ENCODE results near the gene STPG3. TPM values are rescaled to one million over a fixed set of nuclear protein-coding genes. Genes with fewer than 3 reads are reported as not detected.

Gene STPG3
- total and polyA plus RNA-seq, 2 of the 13 experiments (the other 11 are each of a cell fraction or from before 2014, with no cell fraction given), result not detected

GRCh38 chr9:137205126-137206069 lies 45.7 kb upstream of the STPG3 start, which contains the start of the genes NDOR1 and TMEM203 (continued):
- TF ChIP-seq, protein P1, sequence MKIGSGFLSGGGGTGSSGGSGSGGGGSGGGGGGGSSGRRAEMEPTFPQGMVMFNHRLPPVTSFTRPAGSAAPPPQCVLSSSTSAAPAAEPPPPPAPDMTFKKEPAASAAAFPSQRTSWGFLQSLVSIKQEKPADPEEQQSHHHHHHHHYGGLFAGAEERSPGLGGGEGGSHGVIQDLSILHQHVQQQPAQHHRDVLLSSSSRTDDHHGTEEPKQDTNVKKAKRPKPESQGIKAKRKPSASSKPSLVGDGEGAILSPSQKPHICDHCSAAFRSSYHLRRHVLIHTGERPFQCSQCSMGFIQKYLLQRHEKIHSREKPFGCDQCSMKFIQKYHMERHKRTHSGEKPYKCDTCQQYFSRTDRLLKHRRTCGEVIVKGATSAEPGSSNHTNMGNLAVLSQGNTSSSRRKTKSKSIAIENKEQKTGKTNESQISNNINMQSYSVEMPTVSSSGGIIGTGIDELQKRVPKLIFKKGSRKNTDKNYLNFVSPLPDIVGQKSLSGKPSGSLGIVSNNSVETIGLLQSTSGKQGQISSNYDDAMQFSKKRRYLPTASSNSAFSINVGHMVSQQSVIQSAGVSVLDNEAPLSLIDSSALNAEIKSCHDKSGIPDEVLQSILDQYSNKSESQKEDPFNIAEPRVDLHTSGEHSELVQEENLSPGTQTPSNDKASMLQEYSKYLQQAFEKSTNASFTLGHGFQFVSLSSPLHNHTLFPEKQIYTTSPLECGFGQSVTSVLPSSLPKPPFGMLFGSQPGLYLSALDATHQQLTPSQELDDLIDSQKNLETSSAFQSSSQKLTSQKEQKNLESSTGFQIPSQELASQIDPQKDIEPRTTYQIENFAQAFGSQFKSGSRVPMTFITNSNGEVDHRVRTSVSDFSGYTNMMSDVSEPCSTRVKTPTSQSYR (CRISPR knock-in tag; IDR thresholded peaks at IDR 0.05; ENCODE audit: borderline replicate concordance), result peak; percentile 47; the same call in 1 of the 2 replicates
- TF ChIP-seq KLF15 (CRISPR knock-in tag; IDR thresholded peaks at IDR 0.05; ENCODE audit: borderline replicate concordance) (no peak), SUZ12 (IDR thresholded peaks at IDR 0.05; ENCODE audit: low read depth, low read length) (no peak), MAX (IDR thresholded peaks at IDR 0.05) (peak; percentile 89), ZSCAN9 (CRISPR knock-in tag; IDR thresholded peaks at IDR 0.05; ENCODE audit: borderline replicate concordance) (no peak; the same call in 1 of the 2 replicates), ZBED4 (CRISPR knock-in tag; IDR thresholded peaks at IDR 0.05; ENCODE audit: borderline replicate concordance) (peak; percentile 19; the same call in 1 of the 2 replicates), KLF6 (CRISPR knock-in tag; IDR thresholded peaks at IDR 0.05) (peak; percentile 52; the same call in 1 of the 2 replicates), ZFX (CRISPR knock-in tag; IDR thresholded peaks at IDR 0.05; ENCODE audit: low read depth) (peak; percentile 94), ZMAT3 (CRISPR knock-in tag; conservative IDR thresholded peaks at IDR 0.05) (no peak), SMAD3 (CRISPR knock-in tag; IDR thresholded peaks at IDR 0.05) (0 out of 2 replicates have a peak, but pooled peaks have one; percentile 72), ZFY (CRISPR knock-in tag; IDR thresholded peaks at IDR 0.05) (peak; percentile 94), SP140L (CRISPR knock-in tag; IDR thresholded peaks at IDR 0.05; ENCODE audit: borderline replicate concordance) (no peak), ASH2L (IDR thresholded peaks at IDR 0.05; ENCODE audit: insufficient read length, low read depth, low read length) (peak; percentile 70), ZNF557 (CRISPR knock-in tag; IDR thresholded peaks at IDR 0.05) (no peak)
- TF ChIP-seq, protein P2, sequence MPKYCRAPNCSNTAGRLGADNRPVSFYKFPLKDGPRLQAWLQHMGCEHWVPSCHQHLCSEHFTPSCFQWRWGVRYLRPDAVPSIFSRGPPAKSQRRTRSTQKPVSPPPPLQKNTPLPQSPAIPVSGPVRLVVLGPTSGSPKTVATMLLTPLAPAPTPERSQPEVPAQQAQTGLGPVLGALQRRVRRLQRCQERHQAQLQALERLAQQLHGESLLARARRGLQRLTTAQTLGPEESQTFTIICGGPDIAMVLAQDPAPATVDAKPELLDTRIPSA (CRISPR knock-in tag; IDR thresholded peaks at IDR 0.05; ENCODE audit: borderline replicate concordance), result no peak
- TF ChIP-seq, protein P3, sequence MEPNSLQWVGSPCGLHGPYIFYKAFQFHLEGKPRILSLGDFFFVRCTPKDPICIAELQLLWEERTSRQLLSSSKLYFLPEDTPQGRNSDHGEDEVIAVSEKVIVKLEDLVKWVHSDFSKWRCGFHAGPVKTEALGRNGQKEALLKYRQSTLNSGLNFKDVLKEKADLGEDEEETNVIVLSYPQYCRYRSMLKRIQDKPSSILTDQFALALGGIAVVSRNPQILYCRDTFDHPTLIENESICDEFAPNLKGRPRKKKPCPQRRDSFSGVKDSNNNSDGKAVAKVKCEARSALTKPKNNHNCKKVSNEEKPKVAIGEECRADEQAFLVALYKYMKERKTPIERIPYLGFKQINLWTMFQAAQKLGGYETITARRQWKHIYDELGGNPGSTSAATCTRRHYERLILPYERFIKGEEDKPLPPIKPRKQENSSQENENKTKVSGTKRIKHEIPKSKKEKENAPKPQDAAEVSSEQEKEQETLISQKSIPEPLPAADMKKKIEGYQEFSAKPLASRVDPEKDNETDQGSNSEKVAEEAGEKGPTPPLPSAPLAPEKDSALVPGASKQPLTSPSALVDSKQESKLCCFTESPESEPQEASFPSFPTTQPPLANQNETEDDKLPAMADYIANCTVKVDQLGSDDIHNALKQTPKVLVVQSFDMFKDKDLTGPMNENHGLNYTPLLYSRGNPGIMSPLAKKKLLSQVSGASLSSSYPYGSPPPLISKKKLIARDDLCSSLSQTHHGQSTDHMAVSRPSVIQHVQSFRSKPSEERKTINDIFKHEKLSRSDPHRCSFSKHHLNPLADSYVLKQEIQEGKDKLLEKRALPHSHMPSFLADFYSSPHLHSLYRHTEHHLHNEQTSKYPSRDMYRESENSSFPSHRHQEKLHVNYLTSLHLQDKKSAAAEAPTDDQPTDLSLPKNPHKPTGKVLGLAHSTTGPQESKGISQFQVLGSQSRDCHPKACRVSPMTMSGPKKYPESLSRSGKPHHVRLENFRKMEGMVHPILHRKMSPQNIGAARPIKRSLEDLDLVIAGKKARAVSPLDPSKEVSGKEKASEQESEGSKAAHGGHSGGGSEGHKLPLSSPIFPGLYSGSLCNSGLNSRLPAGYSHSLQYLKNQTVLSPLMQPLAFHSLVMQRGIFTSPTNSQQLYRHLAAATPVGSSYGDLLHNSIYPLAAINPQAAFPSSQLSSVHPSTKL (CRISPR knock-in tag; IDR thresholded peaks at IDR 0.05), result peak; percentile 49; the same call in 1 of the 2 replicates

All from HepG2 (cell line).